Measurements from ENCODE around the gene ARL5C.
A peak's percentile ranks its signal among the peaks of the same experiment; 100 is the strongest.
"Not testable (repeated sequence)": the region's sequence is repeated elsewhere in the genome, so short reads cannot be mapped to it uniquely, and the experiment has no call there.

Gene ARL5C

DNA sequence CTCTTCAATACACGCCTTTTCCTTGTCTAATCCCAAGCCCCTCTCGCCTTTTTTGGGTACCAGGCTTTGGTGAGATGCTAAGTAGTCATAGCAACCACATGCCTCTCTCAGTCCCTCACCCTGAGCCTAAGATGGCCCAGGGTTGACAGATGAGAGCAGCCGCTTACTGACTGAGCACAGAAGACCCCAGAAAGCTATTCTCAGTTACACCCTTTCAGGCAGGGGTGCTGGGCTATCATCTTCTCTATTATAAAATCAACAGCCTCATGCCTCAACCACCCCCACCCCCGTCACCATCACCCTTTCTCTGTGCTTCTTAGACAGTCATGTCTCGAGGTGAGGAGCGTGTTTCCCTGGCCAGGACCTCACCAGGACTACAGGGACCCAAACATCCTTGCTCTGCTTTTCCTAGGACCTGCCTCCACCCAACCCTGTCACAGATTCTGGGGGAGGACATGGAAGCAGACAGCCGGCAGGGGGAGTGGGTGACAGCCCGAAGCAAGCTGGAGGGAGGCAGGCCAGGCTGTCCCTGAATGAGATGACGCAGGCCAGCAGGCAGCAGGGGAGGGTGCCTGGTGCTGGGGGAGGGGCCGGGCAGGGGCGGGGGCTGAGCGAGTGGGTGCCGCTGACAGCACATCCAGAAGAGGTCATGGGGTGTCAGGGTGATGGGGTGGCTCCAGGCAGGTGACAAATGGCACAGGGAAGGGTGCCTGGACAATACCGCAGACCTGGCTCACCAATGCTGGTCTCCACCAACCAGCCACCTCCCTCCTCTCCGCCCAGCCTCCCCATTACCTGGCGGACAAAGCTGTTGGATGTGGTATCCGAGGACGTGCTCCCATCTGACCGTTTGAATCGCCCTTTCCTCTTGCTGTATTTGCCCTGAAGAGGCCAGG is 28.4 kb upstream of the ARL5C start:
- no peak for DNase-seq

DNA sequence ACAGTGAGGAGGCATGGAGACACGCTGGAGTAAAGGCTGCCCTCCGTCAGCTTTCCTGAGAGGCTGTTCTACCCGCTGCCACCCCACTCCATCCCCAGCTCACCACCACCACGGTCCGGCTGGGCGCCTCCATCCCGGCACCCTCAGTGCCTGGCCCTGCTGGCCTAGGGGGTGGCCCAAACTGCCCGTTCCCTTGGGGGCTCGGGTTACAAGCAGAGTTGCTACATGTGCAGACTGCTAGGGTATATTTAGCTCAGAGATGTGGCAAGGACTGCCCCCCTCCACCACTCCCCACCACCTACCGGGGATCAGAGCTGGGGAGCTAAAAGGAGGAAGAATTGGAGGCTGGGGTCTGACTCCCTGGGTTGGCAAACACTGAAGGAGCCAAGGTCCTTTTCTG is 27.4 kb upstream of the ARL5C start:
- DNase-seq: no peak

DNA sequence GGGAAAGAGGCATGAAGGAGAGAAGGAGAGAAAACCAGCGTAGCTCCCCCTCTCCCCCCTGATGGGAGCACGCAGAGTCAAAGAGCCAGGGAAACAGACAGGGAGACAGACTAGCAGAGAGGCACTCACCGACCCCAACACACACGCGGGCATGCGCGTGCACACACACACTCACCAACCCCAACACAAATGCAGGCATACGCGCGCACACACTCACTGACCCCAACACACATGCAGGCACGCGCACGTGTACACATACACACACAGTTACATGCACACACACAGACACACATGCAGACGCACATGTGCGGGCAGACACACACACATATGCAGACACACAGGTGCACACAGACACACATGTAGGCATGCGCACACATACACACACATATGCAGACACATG is 26.9 kb upstream of the ARL5C start:
- DNase-seq: no peak

DNA sequence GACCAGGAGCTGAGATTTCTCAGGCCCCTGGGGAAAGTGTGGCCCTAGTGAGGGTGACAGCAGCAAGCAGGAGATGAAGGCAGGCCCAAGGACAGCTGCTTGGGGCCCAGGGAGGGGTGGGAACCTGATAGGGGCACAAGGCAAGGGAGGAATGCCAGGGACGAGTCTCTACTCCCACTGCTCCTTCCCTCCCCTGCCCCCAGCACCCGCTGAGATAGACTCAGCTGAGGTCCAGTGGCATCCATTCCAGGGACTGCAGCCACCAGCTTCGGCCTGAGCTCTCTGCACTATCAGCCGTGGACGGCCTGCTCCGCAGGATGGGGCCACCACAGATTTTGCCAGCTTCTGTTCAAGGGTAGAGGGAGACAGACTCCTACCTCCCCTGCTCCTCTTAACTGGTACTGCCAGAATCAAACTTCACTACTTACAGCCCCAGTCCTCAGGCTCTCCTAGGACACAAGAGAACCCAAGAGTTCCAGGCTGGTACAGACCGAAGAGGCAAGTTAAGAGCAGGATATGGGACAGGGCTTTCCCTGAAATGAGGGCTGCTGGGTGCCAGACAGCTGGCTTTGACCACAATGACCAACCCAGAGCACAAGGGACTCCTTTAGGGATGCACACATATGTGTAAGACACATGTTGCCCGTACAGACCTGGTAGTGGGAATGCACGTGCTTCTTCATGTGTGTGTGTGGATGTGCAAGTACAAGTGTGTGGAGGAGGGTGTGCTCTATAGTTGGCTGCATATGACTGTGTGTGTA is 26.0 kb upstream of the ARL5C start:
- no peak for DNase-seq

GRCh38 chr17:39187152-39187830 is 21.3 kb upstream of the ARL5C start:
- DNase-seq: no peak

GRCh38 chr17:39186481-39187002 is 20.6 kb upstream of the ARL5C start:
- DNase-seq: no peak

- DNase-seq: no peak
These were observed 17.8 kb upstream of the ARL5C start for GRCh38 chr17:39183720-39184119.

DNA sequence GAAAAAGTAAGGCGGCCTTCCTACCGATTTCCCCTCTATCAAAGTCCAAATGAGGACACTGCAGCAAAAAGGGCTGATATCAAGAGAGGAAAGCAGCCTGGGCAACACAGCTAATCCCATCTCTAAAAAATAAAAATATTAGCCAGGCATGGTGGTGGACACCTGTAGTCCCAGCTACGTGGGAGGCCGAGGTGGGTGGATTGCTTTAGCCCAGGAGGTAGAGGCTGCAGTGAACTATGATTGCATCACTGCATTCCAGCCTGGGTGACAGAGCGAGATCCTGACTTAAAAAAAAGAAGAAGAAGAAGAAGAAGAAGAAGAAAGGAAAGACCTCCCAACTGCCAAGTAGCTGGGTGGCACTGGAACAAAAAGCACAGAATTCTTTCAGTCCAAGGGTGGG is 17.1 kb upstream of the ARL5C start:
- DNase-seq: no peak

- DNase-seq: no peak
These were observed 15.3 kb upstream of the ARL5C start for GRCh38 chr17:39181303-39181702.

DNA sequence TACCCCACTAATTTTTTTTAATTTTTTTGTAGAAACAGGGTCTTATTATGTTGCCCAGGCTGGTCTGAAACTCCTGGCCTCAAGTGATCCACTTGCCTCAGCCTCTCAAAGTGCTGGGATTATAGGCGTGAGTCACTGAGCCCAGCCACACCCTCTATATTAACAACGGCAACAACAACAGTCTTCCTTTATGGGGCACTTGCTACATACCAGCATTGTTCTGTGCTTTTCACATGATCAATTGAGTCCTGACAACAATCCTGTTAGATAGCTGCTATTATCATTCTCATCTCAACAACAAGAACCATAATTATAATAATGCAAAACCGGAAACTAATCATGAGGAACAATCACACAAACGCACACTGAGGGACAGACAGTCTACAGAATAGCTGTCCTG is 12.6 kb upstream of the ARL5C start:
- DNase-seq: no peak

DNA sequence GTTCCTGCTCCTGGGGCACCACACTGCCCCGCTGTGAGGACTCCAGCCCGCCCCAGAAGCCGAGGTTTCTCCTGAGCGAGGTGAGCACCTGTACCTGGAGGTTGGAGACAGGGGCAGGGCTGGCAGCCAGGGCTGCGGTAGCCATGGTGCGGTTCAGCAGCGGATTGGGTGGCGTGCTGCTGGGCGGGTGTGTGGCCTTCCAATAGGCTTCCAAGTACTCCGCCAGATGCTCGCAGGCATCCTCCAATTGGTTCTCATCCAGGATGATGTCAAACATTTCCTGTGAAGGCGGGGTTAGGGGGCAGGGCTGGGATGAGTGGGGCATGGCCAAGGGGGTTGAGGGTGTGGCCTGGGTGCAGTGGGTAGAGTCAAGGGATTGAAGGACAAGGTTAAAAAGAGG is 11.3 kb upstream of the ARL5C start:
- peak; percentile 46 for DNase-seq

GRCh38 chr17:39175695-39176093 is 9.7 kb upstream of the ARL5C start:
- DNase-seq: no peak

- DNase-seq: peak; percentile 78
These were observed 9.1 kb upstream of the ARL5C start for GRCh38 chr17:39174920-39175694.

GRCh38 chr17:39173526-39174274 is 7.7 kb upstream of the ARL5C start:
- peak; percentile 52 for DNase-seq

DNA sequence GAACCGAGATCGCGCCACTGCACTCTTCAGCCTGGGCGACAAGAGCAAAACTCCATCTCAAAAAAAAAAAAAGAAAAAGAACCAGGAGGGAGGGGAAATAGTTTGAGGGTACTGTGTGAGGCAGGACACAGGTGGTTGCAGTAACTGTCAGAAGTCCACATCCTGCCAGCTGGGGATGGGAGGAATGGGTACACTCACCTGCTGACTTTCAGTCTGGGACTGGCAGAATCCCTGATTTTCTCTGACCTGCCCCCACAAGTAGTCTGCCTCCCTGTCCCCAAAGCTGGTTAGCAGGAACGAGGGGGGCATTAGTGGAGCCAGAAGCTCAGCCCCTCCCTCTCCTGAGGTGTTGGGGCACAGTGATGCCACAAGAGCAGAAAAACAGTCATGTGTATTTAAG is 7.1 kb upstream of the ARL5C start:
- DNase-seq: no peak

DNA sequence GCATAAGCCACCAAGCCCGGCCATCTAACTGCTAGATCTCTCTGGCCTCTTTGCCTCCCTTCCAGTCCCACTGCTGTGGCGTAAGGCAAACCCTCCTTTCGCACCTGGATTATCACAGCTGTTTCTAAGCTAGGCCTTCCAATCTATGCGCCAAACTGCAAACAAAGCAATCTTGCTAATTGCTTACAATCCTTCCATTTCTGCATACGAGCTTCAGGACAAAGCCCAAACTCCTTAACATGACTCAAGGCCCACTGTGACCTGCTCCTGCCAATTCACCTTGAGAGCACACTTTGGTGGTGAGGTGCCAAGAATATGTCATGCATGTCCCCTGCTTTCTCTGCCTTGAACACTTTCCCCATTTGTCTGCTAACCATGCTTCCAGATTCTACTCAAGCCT is 6.0 kb upstream of the ARL5C start:
- no peak for DNase-seq

DNA sequence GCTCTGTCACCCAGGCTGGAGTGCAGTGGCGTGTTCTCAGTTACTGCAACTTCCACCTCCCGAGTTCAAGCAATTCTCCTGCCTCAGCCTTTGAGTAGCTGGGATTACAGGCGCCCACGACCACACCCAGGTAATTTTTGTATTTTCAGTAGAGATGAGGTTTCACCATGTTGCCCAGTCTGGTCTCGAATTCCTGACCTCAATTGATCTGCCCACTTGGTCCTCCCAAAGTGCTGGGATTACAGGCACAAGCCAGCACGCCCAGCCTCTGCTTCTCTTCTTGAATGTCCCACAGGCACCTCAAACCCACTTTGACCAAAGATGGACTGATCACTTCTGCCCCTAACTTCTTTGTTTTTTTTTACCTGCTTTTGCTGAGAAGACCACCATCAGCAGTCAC is 4.6 kb upstream of the ARL5C start:
- no peak for DNase-seq

GRCh38 chr17:39170109-39170508 is 4.1 kb upstream of the ARL5C start:
- DNase-seq: no peak

GRCh38 chr17:39169518-39169917 is 3.6 kb upstream of the ARL5C start:
- DNase-seq: no peak

- no peak for DNase-seq
These were observed 3.1 kb upstream of the ARL5C start for GRCh38 chr17:39169101-39169500.

GRCh38 chr17:39168503-39168902 is 2.5 kb upstream of the ARL5C start:
- DNase-seq: not testable (repeated sequence)

DNA sequence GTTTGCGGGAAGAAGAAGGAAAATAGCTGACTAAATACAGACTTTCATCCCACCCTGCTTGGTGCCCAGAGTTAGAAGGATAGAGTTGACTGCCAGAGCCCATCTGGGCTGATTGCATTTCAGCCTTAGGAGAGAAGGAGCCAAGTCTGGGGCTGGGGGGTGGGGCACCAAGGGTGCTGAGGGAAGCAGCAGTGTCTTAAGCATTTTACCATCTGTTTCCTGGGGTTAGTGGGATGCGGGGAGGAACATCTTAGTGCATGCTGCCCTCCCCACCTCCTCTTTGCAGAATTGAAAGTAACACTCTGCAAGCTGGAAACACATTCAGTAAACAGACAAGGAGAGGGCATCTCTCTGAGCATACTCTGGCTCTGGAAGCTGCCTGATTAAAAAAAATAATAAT is 1.5 kb upstream of the ARL5C start:
- no peak for DNase-seq
